K562 (cell line): ENCODE measurements around the gene TMEM135. TPM values are rescaled to one million over a fixed set of nuclear protein-coding genes. Genes with fewer than 3 reads are reported as not detected.

ENCODE experiments used
- RBM17 ChIP-seq: fragments of 200-400 bp; formaldehyde crosslinking; IDR thresholded peaks from 2 replicates; pipeline ENCODE4 v1.6.1; 2017; ENCODE audit warnings: low read depth, mild to moderate bottlenecking, low read length, borderline replicate concordance
- polyA plus RNA-seq, 8 experiments: library from polyadenylated mRNA; depleted of rRNA in 4 of 8; stranded (reverse) in 5 of 8; unstranded in 3 of 8; fragments of >200 nt; fragmentation: Nextera tagmentation in 2 of 8; fragmentation: Illumina TruSeq in 1 of 8; extraction: Ambion mirVana in 2 of 8; extraction: Trizol in 1 of 8; gene quantifications; 2 replicates each; pipeline versions ENCODE4 v1.2.1 to v1.2.3, GENCODE V29; 2011 to 2014; ENCODE audit warnings: inconsistent platforms in 1 of 8, missing spikeins in 1 of 8
- total RNA-seq, 7 experiments: library from RNA; depleted of rRNA in 6 of 7; stranded (reverse); fragments of >200 nt in 6 of 7; fragmentation: Illumina TruSeq in 2 of 7; extraction: Trizol in 2 of 7; gene quantifications; 2 replicates each; pipeline versions ENCODE4 v1.2.1 to v1.2.3, GENCODE V29; 2011 to 2021; ENCODE audit warnings: low replicate concordance in 1 of 7
- TF ChIP-seq, protein P1 (sequence below): fragments of 450-650 bp; IDR thresholded peaks from 2 replicates; pipeline ENCODE4 v1.6.1; 2016; ENCODE audit warnings: mild to moderate bottlenecking, moderate library complexity

TMEM135 gene
- total and polyA plus RNA-seq, 9 of the 15 experiments (the other 6 are each of a cell fraction or from before 2014, with no cell fraction given), result 17.3 to 53.6 (median 24.9) TPM

DNA sequence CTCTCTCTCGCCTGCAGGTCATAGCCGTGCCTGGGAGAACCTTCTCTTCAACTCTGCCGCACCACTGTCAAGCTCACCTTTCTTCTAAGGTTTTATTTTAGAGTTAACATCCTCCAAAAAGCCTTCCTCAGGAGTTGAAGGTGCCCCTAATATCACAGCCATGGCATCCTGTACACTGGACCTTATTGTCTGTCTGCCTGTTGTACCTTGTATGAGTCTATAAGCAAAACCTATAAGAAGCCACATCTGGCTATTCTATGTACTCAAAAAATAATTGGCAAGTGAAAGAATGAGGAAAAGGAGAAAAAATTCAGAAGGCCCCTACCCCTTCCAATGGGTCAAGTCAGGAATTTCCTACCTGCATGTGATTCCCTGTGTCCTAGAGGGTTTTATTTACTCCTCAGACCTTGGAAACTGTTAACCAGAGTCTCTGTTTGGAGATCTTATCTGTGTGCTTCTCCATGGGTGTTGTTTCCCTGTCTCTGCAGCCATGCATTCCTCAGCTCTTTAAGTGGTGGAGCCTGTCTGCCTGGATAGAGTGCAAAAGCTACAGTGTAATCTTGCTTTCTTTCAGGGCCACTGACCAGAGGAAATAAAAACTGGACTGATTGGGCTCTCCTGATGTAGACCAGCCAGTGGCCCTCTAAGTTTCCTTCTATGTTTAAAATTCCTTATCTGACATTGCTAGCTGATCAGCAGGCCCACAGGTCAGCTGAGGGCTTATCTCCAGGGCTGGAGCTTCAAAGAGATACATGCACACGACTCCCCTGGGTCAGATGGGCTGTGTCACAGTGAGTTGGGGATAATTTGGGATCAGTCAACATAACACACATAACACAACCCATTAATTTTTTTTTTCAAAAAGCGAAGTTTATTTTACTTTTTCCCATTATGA, 37.6 kb upstream of the TMEM135 start (continued):
- TF ChIP-seq, protein P1, sequence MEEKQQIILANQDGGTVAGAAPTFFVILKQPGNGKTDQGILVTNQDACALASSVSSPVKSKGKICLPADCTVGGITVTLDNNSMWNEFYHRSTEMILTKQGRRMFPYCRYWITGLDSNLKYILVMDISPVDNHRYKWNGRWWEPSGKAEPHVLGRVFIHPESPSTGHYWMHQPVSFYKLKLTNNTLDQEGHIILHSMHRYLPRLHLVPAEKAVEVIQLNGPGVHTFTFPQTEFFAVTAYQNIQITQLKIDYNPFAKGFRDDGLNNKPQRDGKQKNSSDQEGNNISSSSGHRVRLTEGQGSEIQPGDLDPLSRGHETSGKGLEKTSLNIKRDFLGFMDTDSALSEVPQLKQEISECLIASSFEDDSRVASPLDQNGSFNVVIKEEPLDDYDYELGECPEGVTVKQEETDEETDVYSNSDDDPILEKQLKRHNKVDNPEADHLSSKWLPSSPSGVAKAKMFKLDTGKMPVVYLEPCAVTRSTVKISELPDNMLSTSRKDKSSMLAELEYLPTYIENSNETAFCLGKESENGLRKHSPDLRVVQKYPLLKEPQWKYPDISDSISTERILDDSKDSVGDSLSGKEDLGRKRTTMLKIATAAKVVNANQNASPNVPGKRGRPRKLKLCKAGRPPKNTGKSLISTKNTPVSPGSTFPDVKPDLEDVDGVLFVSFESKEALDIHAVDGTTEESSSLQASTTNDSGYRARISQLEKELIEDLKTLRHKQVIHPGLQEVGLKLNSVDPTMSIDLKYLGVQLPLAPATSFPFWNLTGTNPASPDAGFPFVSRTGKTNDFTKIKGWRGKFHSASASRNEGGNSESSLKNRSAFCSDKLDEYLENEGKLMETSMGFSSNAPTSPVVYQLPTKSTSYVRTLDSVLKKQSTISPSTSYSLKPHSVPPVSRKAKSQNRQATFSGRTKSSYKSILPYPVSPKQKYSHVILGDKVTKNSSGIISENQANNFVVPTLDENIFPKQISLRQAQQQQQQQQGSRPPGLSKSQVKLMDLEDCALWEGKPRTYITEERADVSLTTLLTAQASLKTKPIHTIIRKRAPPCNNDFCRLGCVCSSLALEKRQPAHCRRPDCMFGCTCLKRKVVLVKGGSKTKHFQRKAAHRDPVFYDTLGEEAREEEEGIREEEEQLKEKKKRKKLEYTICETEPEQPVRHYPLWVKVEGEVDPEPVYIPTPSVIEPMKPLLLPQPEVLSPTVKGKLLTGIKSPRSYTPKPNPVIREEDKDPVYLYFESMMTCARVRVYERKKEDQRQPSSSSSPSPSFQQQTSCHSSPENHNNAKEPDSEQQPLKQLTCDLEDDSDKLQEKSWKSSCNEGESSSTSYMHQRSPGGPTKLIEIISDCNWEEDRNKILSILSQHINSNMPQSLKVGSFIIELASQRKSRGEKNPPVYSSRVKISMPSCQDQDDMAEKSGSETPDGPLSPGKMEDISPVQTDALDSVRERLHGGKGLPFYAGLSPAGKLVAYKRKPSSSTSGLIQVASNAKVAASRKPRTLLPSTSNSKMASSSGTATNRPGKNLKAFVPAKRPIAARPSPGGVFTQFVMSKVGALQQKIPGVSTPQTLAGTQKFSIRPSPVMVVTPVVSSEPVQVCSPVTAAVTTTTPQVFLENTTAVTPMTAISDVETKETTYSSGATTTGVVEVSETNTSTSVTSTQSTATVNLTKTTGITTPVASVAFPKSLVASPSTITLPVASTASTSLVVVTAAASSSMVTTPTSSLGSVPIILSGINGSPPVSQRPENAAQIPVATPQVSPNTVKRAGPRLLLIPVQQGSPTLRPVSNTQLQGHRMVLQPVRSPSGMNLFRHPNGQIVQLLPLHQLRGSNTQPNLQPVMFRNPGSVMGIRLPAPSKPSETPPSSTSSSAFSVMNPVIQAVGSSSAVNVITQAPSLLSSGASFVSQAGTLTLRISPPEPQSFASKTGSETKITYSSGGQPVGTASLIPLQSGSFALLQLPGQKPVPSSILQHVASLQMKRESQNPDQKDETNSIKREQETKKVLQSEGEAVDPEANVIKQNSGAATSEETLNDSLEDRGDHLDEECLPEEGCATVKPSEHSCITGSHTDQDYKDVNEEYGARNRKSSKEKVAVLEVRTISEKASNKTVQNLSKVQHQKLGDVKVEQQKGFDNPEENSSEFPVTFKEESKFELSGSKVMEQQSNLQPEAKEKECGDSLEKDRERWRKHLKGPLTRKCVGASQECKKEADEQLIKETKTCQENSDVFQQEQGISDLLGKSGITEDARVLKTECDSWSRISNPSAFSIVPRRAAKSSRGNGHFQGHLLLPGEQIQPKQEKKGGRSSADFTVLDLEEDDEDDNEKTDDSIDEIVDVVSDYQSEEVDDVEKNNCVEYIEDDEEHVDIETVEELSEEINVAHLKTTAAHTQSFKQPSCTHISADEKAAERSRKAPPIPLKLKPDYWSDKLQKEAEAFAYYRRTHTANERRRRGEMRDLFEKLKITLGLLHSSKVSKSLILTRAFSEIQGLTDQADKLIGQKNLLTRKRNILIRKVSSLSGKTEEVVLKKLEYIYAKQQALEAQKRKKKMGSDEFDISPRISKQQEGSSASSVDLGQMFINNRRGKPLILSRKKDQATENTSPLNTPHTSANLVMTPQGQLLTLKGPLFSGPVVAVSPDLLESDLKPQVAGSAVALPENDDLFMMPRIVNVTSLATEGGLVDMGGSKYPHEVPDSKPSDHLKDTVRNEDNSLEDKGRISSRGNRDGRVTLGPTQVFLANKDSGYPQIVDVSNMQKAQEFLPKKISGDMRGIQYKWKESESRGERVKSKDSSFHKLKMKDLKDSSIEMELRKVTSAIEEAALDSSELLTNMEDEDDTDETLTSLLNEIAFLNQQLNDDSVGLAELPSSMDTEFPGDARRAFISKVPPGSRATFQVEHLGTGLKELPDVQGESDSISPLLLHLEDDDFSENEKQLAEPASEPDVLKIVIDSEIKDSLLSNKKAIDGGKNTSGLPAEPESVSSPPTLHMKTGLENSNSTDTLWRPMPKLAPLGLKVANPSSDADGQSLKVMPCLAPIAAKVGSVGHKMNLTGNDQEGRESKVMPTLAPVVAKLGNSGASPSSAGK, result peak; percentile 77
- TF ChIP-seq RBM17, result no peak
- TF ChIP-seq, all 486 proteins: peak for 165
